HL-60/S4 treated with phorbol 12-myristate 13-acetate at 8.2 ng/mL for 4 days and 3 days (cell line): ENCODE measurements around the gene TBC1D12.

Experiments
- in situ Hi-C: fragments of 300-500 bp; cut with MboI; formaldehyde crosslinking; loops from 2 replicates; pipeline ENCODE4 v1.15.0; 2022; ENCODE audit warnings: low sequenced_read_pairs

TBC1D12 gene

GRCh38 chr10:94405406-94405805, 3.1 kb downstream of the TBC1D12 start:
- in situ Hi-C loops: no loop called here

DNA sequence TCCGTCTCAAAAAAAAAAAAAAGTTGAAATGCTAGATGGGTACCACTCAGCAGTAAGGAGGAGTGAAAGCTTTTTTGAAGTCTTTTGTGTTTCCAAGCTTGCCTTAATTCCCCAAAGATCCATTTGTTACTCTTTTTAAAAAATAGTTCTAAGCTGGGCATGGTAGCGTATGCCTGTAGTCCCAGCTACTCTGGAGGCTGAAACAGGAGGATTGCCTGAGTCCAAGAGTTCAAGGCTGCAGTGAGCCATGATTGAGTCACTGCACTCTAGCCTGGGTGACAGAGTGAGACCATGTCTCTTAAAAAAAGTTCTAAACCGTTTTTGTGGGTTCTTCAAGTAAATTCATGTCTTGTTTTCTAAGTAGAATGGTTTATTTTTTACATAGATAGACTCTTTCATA, 5.3 kb downstream of the TBC1D12 start:
- in situ Hi-C loops: no loop called here

DNA sequence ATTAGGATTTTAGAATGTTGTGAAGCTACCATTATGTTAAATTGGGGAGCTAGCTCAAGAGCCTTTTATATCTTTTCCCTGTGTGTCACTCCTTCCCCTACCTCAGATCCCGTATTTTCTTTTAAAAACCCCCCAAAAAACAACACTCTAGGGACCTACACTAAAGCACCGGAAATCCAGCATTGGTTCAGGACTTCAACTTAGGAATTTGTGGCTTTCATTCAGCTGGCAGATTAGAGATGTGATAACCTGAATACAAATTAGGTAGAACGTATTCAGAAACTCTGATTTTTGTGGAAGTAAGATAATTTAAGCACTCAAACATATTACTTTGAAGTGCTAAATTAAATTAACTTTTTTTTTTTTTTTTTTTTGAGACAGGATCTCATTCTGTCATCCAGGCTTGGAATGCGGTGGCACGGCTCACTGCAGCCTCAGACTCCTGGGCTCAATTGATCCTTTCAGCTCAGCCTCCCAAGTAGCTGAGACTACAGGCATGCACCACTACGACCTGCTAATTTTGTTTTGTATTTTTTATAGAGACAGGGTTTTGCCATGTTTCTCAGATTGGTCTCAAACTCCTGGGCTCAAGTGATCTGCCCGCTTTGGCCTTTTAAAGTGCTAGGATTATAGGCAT, 6.8 kb downstream of the TBC1D12 start:
- in situ Hi-C loops: no loop called here

DNA sequence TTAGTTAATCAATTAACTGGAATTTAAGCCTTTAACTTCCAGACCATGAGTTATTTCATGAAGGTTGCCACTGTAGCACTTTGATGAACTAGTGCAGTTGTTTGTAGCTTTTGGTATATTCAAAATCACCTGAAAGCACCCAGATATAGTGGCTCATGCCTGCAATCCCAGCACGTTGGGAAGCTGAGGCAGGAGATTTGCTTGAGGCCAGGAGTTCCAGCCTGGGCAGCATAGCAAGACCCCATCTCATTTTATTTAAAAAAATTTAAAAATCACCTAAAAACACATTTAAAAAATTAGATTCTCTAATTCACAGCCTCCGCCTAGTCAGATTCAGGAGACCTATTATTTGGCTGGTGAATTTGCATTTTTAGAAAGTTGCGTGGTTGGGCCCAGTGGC, 9.0 kb downstream of the TBC1D12 start:
- in situ Hi-C loops: no loop called here

DNA sequence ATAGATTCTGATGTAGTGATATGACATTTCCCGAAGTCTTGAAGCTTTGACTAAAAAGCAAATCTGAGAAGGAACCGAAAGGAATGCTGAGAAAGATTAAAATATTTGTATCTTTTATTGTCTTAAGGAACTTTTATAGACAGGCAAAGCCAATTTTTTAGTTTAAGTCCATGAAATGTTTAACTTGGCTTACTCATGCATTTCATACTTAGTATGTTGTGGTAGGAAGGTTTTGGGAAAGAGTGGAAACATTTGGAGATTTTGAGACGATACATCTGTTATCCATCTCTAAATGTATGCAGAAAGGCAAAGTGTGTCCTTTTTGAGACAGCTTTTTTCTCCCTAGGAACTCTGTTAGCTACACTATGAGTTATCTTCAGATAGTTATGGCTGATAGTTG, 10.1 kb downstream of the TBC1D12 start:
- in situ Hi-C loops: no loop called here

- in situ Hi-C loops: no loop called here
Measured at GRCh38 chr10:94413361-94413760, 11.0 kb downstream of the TBC1D12 start.

DNA sequence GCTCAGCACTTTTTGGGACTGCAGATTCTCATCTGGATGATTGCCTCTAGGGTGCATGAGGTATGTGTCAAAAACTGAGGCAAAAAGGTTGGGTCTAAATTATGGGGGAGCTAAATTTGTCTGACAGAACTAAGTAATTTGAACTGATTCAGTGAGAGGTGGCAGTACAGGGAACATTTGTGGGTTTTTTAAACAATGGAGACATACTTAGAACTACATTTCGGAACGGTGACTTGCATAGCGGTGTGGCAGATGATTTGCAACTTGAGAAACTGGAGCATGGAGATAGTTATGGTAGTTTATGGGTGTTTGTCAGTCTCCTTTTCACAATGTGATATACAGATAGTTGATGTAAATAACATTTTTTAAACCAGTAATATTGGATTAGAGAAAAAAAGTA, 14.6 kb downstream of the TBC1D12 start:
- in situ Hi-C loops: no loop called here

- in situ Hi-C loops: no loop called here
Measured at GRCh38 chr10:94417321-94417720, 15.0 kb downstream of the TBC1D12 start.

GRCh38 chr10:94420516-94420915, 18.2 kb downstream of the TBC1D12 start:
- in situ Hi-C loops: no loop called here

DNA sequence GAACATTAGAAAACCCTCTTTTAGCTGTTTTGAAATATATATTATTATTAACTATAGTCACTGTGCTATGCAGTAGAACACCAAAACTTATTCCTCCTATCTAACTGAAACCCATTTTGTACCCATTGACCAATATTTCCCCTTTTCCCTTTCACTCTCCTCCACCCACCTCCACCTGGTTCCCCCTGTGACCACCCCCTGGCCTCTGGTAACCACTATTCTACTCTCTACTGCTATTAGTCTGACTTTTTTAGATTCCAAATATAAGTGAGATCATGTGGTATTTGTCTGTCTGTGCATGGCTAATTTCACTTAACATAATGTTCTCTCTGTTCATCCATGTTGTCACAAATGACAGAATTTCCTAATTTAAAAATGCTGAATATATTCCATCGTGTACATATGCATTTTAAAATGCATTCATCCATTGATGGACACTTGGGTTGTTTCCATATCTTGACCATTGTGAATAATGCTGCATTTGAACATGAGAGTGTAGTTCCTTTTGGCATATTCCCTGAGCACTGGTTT, 18.7 kb downstream of the TBC1D12 start:
- in situ Hi-C loops: no loop called here

GRCh38 chr10:94423627-94424026, 21.3 kb downstream of the TBC1D12 start:
- in situ Hi-C loops: no loop called here

DNA sequence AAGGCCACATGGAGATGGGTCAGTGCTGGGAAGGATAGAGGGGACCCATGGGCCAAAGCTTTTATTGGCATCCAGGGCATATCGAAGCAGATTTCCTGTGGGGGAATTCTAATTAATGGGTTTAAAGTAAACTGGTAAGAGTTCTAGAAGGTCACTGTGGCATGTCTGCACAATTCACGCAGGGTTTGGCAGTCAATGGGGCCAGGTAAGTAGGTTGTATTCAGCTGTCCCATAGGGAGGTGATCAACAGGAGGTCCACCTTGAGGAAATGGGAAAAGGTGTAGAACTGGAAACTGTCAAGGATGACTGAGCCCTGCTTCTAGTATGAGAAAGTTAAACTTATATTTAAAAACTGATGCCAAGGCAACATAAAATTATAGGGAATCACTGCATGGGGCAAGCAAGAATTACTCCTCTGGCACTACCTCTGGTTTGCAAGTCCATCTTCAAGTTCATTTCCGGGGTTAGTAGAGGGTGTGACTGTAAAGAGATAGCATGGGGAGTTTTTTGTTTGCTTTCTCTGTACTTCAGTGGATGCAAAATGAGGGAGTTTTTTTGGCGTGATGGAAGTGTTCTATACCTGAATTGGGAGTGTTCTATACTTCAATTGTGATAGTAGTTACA, 22.5 kb downstream of the TBC1D12 start:
- in situ Hi-C loops: no loop called here

GRCh38 chr10:94425942-94426341, 23.6 kb downstream of the TBC1D12 start:
- in situ Hi-C loops: no loop called here

DNA sequence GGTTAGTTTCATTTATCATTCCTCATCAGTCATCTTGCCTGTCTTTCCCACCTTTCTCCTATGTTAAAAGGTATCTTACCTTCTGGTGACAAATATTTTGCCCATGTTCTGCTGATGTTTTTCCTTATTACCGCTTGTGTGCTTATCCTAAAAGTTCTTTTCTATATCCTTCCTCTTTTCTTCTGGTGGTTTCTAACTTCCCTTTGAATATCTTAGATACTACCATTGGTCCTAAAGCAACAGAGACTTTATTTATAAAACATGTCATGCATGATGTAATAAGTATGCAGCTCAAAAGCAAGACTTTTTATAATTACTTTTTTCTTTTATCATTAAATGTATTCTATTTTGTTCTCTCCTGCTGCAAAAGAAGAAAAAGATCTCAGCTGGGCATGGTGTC, 24.8 kb downstream of the TBC1D12 start:
- in situ Hi-C loops: no loop called here

DNA sequence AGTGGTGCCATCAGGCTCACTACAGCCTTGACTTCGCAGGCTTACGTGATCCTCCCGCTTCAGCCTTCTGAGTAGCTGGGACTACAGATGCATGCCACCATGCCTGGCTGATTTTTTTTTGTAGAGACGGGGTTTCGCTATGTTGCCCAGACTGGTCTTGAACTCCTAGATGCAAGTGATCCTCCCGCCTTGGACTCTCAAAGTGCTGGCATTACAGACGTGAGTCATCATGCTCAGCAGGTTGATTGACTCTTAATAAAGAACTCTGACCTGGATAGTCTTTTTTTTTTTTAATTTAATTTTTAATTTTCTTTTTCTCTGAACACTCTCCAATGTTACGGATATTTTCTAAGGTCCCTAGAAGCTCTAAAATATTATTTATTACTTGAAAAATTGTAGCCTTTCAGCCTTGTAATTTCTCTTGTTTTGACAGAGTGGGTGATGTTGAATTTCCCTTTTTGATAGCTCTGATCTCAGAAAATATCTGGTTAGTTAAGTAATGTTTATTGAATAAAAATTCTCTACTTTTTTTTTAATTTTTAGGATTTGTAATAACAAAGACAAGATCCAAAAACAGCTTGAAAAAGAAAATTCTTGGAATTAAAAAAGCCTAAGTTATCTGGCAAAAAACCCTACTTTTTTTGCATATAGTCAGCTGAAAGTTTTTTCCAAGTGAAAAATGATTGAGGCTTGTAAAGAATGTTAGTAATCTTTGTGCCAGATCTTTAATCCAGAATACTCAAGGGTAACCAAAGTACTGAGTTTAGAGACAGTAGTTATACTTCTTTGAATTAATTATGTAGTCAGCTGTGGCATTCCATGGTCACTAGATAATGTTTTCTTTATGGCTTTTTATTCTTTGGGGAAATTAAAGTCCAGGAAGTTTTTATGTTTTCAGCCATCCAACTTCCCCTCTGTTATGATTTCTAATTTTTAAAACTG, 26.7 kb downstream of the TBC1D12 start:
- in situ Hi-C loops: no loop called here

DNA sequence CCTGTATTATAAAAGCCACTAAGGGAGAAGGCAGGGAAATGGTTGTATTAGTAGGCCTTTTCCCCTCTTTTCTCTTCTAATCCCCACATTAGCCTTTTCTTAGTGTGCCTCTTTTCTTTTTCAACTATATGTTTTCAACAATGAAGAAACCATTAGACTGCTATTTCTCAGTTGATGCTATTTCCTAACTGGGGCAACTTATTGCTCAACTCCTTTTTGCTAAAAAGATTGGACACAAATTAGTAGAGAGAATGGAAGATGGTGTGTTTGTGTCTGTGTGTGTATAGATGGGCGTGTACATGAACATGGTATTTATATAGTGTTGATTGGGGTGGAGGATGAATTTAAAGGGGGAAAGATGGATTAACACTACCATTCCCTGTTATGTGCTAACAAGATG, 28.4 kb downstream of the TBC1D12 start:
- in situ Hi-C loops: no loop called here

GRCh38 chr10:94432443-94432842, 30.1 kb downstream of the TBC1D12 start:
- in situ Hi-C loops: no loop called here

GRCh38 chr10:94439275-94439861, 37.0 kb downstream of the TBC1D12 start:
- in situ Hi-C loops: no loop called here

DNA sequence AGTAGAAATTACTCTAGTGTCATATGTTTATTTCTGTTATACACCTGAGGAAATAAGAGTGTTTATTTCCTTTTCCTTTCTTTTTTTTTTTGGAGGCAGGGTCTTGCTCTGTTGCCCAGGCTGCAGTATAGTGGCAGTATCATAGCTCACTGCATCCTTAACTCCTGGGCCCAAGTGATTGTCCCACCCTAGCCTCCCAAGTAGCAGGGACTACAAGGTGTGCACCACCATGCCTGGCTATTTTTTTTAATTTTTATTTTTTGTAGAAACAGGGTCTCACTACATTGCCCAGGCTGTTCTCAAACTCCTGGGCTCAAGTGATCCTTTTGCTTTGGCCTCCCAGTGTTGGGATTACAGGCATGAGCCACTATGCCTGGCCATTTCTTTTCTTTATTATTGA, 37.8 kb downstream of the TBC1D12 start:
- in situ Hi-C loops: no loop called here

DNA sequence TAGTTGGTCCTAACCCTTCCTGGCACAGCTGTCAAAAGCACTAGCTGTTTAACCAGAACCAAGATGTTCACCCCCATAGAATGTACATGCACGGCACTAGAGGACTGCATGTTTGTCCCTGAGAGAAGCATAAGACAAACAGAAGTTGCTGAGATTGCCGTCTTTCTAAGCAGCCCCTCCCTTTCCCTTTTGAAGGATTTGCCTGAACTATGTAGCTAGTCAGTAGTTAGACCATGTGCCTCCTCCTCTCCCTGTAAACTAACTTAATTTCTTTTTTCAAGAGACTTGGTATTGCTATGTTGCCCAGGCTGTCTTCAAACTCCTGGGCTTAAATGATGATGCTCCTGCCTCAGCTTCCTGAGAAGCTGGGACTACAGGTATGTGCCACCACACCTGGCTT, 40.7 kb downstream of the TBC1D12 start:
- in situ Hi-C loops: no loop called here

DNA sequence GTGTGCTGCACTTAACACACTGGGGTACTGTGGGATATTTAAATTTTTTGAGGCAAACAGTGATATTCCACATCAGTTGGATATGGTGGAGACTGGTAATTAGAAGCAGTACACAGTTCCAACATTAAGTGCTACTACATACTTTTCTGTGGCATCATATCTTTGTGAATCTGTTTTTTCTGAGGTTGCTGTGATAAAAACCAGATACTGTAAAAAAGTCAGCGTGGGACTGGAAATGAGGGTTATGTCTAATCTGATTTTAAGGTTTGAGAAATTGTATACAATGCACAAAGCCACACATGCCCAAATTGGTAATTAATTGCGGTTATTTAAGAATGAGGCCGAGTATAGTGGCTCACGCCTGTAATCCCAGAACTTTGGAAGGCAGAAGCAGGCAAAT, 41.2 kb downstream of the TBC1D12 start:
- in situ Hi-C loops: no loop called here
